A172 (cell line): ENCODE measurements around the gene CAV1. TPM values are rescaled to one million over a fixed set of nuclear protein-coding genes. Genes with fewer than 3 reads are reported as not detected.

Source experiments
- DNase-seq: peaks from one replicate; pipeline ENCODE4 v3.0.0-alpha.2; 2015; ENCODE audit warnings: low spot score
- total RNA-seq: library from RNA; depleted of rRNA; stranded (reverse); fragments of >200 nt; shearing (Covaris generic); gene quantifications from 2 replicates; pipeline ENCODE4 v1.2.3, GENCODE V29; 2014

Gene CAV1
- total RNA-seq, 1 experiment from 2014 or later, result 177 TPM

DNA sequence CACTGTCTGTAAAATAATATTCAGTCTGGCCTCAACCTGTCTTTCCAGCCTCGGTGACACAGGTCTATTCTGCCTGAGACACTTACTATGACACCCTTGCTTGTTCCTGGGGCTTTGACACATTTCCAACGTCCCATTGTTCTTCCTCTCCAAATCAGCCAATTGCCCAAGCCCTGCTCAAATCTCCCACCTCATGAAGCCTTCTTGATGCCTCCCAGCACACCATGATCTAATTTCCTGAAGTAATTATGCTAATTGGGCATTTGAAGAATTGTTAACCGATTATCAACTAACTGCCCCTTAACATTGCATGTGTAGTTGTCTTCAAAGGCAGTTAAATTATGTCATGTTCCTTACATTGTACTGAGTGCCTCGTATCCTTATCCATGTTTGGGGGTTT is 33.1 kb downstream of the CAV1 start:
- DNase-seq, result no peak

DNA sequence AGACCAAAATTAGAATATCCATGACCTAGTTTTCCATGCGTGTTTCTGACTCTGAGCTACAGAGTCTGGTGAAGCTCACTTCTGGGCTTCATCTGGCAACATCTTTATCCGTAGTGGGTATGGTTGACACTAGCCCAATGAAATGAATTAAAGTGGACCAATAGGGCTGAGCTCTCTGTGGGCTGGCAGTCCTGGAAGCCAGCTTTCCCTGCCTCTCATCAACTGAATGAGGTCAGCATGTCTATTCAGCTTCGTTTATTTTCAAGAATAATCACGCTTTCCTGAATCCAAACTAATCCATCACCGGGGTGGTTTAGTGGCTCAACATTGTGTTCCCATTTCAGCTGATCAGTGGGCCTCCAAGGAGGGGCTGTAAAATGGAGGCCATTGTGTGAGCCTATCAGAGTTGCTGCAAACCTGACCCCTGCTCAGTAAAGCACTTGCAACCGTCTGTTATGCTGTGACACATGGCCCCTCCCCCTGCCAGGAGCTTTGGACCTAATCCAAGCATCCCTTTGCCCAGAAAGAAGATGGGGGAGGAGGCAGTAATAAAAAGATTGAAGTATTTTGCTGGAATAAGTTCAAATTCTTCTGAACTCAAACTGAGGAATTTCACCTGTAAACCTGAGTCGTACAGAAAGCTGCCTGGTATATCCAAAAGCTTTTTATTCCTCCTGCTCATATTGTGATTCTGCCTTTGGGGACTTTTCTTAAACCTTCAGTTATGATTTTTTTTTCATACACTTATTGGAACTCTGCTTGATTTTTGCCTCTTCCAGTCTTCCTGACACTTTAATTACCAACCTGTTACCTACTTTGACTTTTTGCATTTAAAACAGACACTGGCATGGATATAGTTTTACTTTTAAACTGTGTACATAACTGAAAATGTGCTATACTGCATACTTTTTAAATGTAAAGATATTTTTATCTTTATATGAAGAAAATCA is 35.5 kb downstream of the CAV1 start:
- no peak for DNase-seq

DNA sequence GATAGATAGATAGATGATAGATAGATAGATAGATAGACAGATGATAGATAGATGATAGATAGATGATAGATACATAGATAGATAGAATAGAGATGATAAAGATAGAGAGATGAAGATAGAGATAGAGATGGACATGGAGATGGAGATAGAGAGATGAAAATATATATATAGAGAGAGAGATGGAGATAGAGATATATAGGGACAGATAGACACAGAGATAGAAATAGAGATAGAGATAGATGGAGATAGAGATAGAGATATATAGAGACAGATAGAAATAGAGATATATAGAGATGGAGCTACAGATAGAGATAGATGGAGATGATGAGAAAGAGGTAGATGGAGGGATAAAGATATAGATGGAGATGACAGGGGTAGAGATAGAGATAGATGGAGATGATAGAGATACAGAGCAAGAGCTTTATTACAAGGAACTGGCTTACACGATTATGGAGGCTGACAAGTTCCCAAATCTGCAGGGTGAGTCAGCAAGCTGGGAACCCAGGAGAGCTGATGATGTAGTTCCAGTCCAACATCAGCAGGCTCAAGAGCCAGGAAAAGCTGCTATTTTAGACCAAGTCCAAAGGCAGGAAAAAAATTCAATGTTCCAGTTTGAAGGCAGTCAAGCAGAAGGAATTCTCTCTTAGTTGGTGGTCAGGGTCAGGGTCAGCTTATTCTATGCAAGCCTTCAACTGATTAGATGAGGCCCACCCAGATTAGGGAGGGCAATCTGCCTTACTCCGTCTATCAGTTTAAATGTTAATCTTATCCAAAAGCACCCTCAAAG is 37.1 kb downstream of the CAV1 start:
- DNase-seq, result no peak

DNA sequence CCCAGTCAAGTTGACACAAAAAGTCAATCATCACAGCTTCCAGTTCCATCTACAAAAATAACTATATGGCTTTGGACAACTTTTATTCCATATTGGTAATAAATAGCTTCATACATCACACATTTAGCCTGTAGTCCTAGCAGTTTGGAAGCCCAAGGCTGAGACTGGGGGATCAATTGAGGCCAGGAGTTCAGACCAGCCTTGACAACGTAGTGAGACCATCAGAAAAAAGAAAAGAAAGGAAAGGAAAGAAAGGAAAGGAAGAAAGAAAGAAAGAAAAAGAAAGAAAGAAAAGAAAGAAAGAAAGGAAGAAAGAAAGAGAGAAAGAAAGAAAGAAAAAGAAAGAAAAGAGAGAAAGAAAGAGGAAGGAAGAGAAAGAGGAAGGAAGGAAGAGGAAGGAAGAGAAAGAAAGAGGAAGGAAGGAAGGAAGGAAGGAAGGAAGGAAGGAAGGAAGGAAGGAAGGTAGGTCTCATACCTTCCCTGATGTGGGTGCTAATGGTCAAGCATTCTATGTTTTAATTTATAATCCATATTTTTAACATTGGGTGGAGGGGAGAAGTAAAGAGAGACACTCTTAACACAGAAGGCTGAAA is 37.8 kb downstream of the CAV1 start:
- DNase-seq, result no peak

DNA sequence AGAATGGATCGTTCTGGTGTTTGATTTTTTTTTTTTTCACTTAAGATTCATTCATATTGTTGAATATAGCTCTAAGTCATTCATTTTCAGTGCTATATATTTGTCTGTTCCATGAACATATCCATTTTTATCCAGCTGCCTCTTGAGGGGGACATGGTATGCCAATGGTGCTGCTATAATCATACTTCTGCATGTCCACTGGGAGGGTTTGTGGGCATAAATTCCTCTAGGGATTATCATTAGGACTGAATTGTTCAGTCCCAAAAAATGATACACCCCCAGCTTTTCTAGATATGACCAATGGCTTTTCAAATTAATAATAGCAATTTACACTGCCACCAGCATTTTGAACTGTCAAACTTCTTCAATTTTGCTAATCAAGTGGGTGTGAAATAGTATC is 41.1 kb downstream of the CAV1 start:
- no peak for DNase-seq

DNA sequence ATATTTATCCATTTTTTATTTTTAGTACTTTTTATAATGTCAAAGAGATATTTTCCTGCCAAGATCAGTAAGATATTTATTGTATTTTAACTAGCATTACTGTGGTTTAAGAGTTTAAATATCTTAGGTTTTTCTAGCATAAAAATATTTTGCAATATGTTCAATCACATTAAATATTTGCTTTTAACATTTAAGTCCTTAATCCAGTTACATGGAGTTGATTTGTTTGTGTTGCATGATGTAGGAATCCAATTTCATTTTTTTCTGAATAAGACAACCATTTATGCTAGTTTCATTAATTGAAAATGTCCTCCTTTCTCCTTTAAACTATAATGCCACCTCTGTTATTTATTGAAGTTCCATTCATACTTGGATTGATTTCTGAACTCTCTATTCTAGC is 41.8 kb downstream of the CAV1 start:
- no peak for DNase-seq

DNA sequence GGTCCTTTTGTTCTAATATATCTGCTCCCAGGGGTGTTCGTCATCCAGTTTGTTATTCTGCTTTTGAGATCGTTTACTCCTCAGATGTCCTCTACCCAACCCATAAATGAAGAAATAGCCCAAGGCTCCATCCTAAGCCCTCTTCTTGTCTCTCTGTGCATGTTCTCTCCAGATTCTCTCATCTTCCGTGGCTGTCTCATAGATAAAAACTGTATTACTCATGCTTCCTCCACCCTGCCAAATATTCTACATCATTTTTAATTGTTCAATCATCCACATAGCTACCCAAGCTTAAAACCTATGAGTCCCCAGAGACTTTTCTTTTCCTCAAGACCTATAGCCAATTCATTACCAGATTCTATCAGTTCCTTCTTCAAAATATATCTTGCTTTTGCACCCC is 44.9 kb downstream of the CAV1 start:
- peak; percentile 72 for DNase-seq

DNA sequence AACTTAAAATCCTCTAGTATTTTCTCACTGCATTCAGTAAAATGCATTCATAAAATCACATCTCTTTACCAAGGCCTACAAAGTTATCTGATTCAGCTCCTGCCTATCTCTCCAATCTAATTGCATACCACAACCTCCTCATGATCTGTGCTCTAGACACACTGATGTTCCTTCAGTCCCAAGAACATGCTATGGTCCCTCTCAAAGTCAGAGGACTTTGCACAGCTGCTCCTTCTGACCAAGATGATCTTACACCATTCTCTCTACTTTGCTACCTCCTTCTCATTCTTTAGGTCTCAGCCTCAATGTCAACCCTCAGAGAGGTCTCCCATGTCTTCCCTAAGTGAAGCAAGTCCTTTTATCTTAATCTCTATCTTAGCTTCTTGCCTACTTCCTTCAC is 45.5 kb downstream of the CAV1 start:
- DNase-seq, result no peak

DNA sequence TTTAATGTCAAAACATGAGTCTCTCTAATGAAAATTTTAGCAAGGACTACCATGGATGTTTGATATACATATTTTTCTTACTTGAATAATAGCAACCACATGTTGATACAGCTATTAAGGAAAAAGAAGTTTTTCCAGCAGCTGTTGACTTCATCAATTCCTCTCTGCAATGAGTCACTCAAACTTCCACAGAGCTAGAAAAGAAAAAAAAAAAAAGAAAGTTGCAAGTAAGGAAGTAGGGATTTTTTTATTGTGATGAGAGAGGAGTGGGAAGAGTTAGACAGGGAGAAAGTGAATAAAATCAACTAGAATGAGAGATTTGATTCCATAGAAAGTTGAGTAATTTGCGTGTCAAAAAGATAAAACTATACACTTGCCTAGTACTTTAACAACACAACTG is 46.2 kb downstream of the CAV1 start:
- peak; percentile 55 for DNase-seq

DNA sequence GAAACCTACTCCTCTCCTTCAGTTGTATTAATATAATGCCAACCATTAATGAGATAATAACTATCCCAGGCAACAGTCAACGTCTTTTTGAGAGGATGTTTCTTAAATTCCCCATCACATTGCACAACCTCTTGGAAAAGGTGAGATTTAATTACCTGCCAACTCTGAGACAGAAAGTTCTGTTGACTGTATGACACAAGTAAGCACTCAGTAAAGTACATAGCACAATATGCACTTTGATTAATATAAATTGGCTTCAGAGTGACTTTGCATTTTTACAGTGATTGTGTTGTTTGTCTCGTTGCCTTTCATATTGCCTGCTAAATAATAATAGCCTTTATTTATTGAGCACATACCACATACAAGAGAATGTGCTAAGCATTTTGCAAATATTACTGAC is 46.7 kb downstream of the CAV1 start:
- no peak for DNase-seq

DNA sequence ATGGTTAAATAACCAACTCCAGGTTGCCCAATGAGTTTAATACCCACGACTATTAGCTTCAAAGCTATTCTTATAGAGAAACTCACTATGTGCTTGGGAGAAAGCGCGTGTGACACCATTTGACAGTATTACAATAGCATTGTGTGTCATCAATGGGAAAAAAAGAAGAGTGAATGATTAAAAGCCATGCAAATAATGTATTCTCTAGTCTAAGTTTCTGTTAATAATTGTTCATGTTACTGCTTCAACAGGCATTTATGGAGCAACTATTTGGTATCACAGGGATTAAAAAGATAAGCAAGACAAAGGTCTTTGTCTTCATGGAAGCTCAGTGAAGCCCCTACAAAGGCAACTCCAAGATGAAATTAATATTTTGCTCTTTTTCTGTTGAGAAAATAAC is 47.2 kb downstream of the CAV1 start:
- no peak for DNase-seq

DNA sequence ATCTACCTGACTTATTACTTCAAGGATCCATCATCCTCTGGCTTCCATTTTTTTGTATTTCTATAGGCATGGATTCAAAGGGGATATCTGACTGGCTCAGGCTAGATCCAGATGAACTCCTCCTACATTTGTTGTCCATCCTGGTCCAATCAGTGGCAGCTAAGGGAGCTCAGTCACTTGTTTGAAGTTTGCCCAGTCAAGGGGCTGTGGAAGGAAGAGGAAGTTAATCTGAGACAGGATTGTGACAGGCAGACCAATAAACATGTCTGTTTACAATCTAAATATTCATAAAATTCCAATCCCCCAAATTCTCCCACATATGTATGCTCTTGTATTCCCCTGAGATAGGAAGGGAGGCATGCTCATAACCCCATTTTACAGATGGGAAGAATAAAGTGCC is 48.7 kb downstream of the CAV1 start:
- DNase-seq, result no peak

DNA sequence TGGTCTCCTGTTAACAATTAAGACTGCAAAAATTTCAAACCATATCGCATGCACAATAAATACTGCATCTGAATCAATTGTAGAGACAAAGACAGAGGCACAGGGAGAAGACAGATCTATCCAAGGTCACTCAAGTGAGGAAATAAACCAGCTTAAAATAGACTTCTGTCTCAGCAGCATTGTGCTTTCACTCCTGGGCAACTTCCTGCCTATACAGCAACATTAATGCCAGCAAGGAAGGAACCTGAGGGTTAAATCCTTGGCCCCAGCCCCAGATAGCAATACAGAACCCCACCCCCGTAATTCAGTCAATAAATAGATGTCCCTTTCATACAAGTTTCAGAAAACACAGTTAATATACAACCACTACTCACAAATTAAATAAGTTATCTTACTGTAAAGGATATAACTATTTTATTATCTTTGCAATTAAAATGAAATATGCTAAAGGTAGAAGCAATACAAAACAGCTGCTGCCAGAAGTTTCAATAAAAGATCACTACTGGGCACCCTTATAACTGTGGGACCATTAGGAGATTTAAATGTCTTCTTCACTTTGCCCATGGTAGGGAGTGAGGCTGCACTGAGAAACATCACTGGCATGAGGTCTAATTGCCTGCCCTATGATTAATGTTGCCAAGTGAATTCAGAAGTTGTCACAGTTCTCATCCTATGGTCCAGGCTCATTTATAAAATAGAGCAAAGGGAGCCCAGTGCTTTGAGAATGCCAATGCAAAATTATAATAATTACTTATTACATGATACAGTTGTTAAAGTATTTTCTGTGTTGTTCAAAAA is 49.4 kb downstream of the CAV1 start:
- no peak for DNase-seq

DNA sequence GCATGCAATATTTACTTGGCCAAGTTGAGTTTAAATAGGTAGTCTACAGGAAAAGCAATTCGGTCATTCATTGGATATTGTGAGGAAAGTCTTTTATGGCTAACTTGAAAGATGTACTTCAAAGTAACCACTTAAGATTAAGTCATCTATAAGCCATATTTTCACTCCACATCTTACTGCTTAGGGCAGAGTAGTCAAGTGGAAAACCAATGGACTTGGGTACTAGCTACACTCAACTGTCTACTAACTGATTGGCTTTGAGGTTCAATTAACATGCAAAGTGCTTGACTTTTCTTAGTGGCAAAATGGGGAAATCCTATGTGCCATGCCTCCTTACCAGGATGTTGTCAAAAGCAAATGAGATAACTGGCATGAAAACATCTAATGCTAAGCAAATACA is 51.0 kb downstream of the CAV1 start:
- no peak for DNase-seq

DNA sequence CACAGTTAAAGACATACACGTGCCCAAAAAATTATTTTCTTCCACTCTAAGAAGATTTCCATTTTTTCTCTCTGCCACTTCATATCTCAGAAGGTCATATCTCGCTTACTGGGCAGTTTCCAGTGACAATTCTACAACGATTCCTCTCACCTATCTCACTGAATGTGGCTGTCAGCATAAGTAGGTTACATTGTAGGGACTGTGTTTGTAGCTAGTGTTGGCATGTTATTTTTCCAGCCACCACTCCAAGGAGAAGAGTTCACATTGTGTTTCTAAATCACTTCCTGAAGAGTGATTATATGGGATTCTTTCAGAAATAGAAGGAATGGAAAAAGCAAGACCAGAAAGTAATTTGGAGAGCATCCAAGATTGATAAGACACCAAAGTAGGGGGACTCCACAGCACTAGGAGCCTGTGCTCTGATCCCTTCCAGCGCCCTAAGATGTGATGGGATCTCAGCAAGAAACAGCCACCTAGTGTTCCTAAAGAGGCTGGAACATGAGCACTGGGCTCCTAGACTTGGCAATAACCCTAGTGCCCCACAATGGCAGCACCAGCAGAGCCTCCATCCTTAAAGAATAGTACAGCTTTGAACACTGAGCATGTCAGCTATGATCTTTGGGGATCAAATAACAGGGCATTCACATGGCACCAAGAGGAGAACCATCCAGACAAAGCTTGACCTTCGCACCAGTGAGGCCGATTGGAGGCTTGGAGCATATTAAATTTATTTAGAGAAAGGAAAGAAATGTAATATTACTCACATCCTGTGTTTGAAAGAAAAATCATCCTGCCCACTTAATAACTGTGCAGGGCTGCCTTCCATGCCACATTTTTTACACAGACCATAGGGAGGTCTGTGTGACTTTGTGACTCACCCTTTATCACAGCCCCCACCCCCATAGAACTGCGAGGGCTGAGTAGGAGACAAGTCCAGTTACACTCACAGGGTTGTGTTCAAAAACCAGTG is 51.8 kb downstream of the CAV1 start:
- peak; percentile 95 for DNase-seq

DNA sequence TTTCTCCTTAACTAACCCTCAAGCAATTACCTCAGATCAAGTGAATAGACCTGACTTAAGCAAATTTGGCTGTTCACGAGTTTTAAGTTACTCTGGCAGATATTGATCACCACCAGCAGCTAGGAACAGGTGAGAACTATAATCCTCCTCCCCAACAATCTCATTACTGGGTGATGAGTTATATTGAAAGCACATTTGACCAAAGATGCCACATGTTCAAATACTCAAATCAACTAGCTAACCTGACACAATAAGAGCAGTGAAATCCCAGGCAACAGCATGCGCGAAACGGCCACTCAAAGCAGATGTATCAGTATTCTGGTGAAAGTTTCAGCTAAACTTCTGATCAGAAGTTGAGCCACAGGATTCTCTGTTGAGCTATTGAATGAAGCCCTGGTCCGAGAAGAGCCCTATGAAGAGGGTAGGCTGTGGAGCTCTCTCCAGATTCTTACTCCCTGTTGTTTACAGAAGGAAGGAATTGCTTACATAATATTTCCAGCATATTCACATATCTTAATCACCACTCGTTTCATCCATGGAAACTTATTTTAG is 52.6 kb downstream of the CAV1 start:
- no peak for DNase-seq

DNA sequence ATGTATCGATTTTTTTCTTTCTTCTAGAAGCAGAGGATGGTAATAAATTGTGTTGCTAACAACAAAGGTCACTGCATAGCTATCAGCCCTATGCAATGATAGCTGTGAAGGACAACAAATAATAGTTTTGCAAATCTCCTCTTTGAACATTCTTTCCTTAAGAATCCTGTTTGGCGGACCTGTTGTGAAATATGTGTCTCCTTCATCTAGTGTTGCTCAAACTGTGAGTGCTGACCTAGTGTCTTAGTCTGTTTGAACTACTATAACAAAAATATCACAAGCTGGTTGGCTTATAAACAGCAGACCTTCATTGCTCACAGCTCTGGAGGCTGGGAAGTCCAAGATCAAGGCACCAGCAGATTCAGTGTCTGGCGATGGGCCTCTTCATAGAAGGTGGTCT is 53.7 kb downstream of the CAV1 start:
- DNase-seq, result no peak

DNA sequence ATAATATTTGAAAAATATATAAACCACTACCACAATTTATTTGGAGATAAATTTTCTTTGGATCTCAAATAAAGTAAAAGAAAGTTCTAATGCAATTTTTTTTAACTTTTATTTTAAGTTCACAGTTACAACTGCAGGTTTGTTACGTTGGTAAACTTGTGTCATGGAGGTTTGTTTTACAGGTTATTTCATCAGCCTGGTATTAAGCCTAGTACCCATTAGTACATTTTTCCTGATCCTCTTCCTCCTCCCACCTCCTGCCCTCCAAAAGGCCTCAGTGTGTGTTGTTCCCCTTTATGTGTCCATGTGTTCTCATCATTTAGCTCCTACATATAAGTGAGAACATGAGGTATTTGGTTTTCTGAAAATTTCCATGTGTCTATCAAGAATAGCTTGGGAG is 54.5 kb downstream of the CAV1 start:
- DNase-seq, result no peak

DNA sequence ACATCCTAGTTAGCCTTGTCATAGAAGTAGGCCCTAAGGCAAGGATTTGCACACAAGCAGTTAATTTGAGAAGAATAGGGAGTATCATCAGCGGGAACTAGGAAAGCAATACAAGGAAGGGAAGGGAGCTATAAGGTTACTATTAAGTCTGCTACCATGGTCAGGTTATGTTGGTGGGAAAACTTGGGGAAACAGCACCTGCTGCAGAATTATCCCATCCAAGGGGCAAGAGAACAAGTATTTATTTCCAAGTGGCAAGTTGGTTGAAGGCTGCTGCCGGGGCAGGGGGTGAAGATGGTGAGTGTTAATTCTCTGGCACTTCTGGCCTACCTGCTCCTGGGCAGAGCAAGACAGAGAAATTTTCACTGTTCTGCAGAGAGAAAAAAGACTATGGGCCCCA is 55.0 kb downstream of the CAV1 start:
- DNase-seq, result no peak

DNA sequence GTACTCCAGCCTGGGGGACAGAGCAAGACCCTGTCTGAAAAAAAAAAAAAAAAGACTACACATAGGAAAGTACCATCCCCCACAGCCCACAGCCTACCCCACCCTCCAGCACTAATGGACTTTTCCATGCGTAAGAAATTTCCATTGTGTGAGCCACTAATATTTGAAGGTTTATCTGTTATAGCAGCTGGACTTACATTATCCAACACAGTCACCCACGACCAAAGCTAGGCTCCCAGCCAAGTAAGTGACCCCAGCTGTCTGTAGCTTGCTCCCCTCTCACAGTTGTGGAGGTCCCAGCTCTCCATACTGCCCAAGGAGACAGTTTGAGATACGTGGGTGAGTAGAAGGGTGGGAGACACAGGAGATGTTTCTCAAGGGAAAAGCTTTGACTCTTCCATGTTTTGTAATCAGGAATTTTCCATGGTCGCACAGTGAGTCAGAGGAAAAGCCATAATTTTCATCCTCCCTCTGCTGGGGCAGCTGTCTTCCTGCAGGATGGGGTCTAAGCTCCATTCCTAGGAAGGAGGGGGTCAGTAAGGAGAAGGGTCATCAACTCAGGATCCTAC is 57.4 kb downstream of the CAV1 start:
- DNase-seq, result peak; percentile 59
